ENCODE measurements around the gene MTOR. TPM values are rescaled to one million over a fixed set of nuclear protein-coding genes. Genes with fewer than 3 reads are reported as not detected.

MTOR gene
- polyA plus RNA-seq, 1 of the 3 experiments (the other 2 are of a cell fraction) = 20.9 TPM

GRCh38 chr1:11279630-11280029 lies 17.3 kb upstream of the MTOR start (continued):
- TF ChIP-seq PBX3 (IDR thresholded peaks at IDR 0.05) (no peak), FOXJ3 (CRISPR knock-in tag; IDR thresholded peaks at IDR 0.05) (no peak)

GRCh38 chr1:11279152-11279551 lies 16.8 kb upstream of the MTOR start:
- Histone ChIP-seq H3K4me3 (ENCODE audit: low read depth in 2 of 2, low read length in 1 of 2) (no peak overlapping the region), H3K9me2 (no peaks in the 10 kb centered on the region), H3K27me3 (ENCODE audit: insufficient read depth) (no peaks in the 10 kb centered on the region), H3K79me2 (ENCODE audit: insufficient read depth) (peaks cover 50% of the 10 kb centered on the region), H2AFZ (ENCODE audit: low read depth) (no peak overlapping the region), H3K9me3 (no peaks in the 10 kb centered on the region), H3K9ac (no peak overlapping the region), H3F3A (replicated peaks; ENCODE audit: insufficient read depth) (no peaks in the 10 kb centered on the region), H3K4me1 (ENCODE audit: control insufficient read depth in 1 of 2, insufficient read depth in 2 of 2, low read depth in 1 of 2, low read length in 1 of 2) (peaks cover 8 to 20% of the 10 kb centered on the region in 2 experiments; a peak in 3 of 4 replicates), H3K4me2 (no peak overlapping the region), H3K36me3 (replicated peaks in 1 of 2; ENCODE audit: control insufficient read depth in 1 of 2, insufficient read depth in 2 of 2, low read length in 1 of 2) (peaks cover 0 to 11% of the 10 kb centered on the region in 2 experiments), H3K27ac (ENCODE audit: low read depth in 2 of 2, low read length in 1 of 2) (no peak overlapping the region), H4K20me1 (ENCODE audit: insufficient read depth) (peaks cover 6% of the 10 kb centered on the region)
- TF ChIP-seq YY1 (IDR thresholded peaks at IDR 0.05; ENCODE audit: low read depth) (no peak), RCOR1 (IDR thresholded peaks at IDR 0.05; ENCODE audit: low read length) (no peak), TEAD4 (IDR thresholded peaks at IDR 0.05; ENCODE audit: borderline replicate concordance, insufficient read depth) (no peak)
- POLR2A ChIA-PET = no interaction called here
- no peak for DNase-seq
- WGBS (ENCODE audit: low lambda C conversion rate) = 95% methylated on average over 5 of the region's 5 CpGs
- CTCF ChIA-PET = interaction anchor here (1.1 kb wide), 1 partner anchor 363 kb away, joined by 3 read pairs; no protein-coding TSS in a partner anchor

GRCh38 chr1:11273595-11274234 lies 11.4 kb upstream of the MTOR start:
- H3F3A ChIP-seq (replicated peaks; ENCODE audit: insufficient read depth) = peaks cover 3% of the 10 kb centered on the region
- H3K9ac ChIP-seq = peak overlapping the region; percentile 88
- ChIA-PET CTCF (interaction anchor here (1.0 to 2.4 kb wide), 5 partner anchors 10 to 369 kb away, joined by 3 to 13 read pairs (median 6); partner anchors contain the start of gene MTOR), POLR2A (interaction anchor here (0.6 to 2.0 kb wide), 7 partner anchors 11 to 372 kb away, joined by 3 to 15 read pairs (median 3); partner anchors contain the start of genes EXOSC10 and MTOR)
- peaks cover 9 to 11% of the 10 kb centered on the region in 2 experiments; a peak in 3 of 4 replicates for H3K4me1 ChIP-seq (ENCODE audit: control insufficient read depth in 1 of 2, insufficient read depth in 2 of 2, low read depth in 1 of 2, low read length in 1 of 2)
- no peaks in the 10 kb centered on the region for H3K27me3 ChIP-seq (ENCODE audit: insufficient read depth)
- DNase-seq = no peak
- TF ChIP-seq SIN3A (IDR thresholded peaks at IDR 0.05; ENCODE audit: borderline replicate concordance, low read depth, low read length) = no peak
- no peak for TF ChIP-seq JUND (IDR thresholded peaks at IDR 0.05)
- peak overlapping the region; percentile 79 to 85 for H3K27ac ChIP-seq (ENCODE audit: low read depth in 2 of 2, low read length in 1 of 2)
- 12% methylated on average over 13 of the region's 22 CpGs for WGBS (ENCODE audit: low lambda C conversion rate)
- no peaks in the 10 kb centered on the region for H4K20me1 ChIP-seq (ENCODE audit: insufficient read depth)
- H3K9me2 ChIP-seq = no peaks in the 10 kb centered on the region
- peak overlapping the region; percentile 100 for H3K4me2 ChIP-seq
- peak overlapping the region; percentile 73 to 85 for H3K4me3 ChIP-seq (ENCODE audit: low read depth in 2 of 2, low read length in 1 of 2)
- H2AFZ ChIP-seq (ENCODE audit: low read depth) = peak overlapping the region; percentile 91
- peaks cover 0 to 6% of the 10 kb centered on the region in 2 experiments for H3K36me3 ChIP-seq (replicated peaks in 1 of 2; ENCODE audit: control insufficient read depth in 1 of 2, insufficient read depth in 2 of 2, low read length in 1 of 2)
- H3K79me2 ChIP-seq (ENCODE audit: insufficient read depth) = peaks cover 42% of the 10 kb centered on the region
- no peaks in the 10 kb centered on the region for H3K9me3 ChIP-seq
